GM12878 (cell line): ENCODE results near the gene NOS3. TPM values are rescaled to one million over a fixed set of nuclear protein-coding genes. Genes with fewer than 3 reads are reported as not detected.
A peak's percentile ranks its signal among the peaks of the same experiment; 100 is the strongest.

Experiments used
- BCL11A ChIP-seq: IDR thresholded peaks from 2 replicates; pipeline ENCODE4 v1.6.1; 2011; ENCODE audit warnings: low read depth, low read length
- CBX5 ChIP-seq: sonication (generic); IDR thresholded peaks from 2 replicates; pipeline ENCODE4 v1.6.1; 2016; ENCODE audit warnings: low read depth, moderate library complexity, mild to moderate bottlenecking, inconsistent platforms
- CUX1 ChIP-seq: IDR thresholded peaks from 2 replicates; pipeline ENCODE4 v1.6.1; 2012; ENCODE audit warnings: improper control_type of control experiment, low read depth, low read length; ENCODE audit not compliant: insufficient replicate concordance
- EGR1 ChIP-seq, 2 experiments: IDR thresholded peaks; 1 replicate in 1 of 2; 2 replicates in 1 of 2; pipeline ENCODE4 v1.6.1; 2011 to 2012; ENCODE audit warnings: low read depth in 2 of 2, low read length in 2 of 2, borderline replicate concordance in 1 of 2, mild to moderate bottlenecking in 1 of 2, moderate library complexity in 1 of 2
- HCFC1 ChIP-seq: fragments of 150-350 bp; IDR thresholded peaks from 2 replicates; pipeline ENCODE4 v1.6.1; 2014; ENCODE audit warnings: low read length
- IKZF1 ChIP-seq: fragments of 450-650 bp; conservative IDR thresholded peaks from 2 replicates; pipeline ENCODE4 v1.6.1; 2017; ENCODE audit warnings: antibody characterized with exemption, mild to moderate bottlenecking
- IRF3 ChIP-seq: fragments of 450-650 bp; IDR thresholded peaks from 2 replicates; pipeline ENCODE4 v1.6.1; 2014; ENCODE audit warnings: mild to moderate bottlenecking
- NFYB ChIP-seq: IDR thresholded peaks from 2 replicates; pipeline ENCODE4 v1.6.1; 2011; ENCODE audit warnings: low read depth, mild to moderate bottlenecking, low read length, improper control_type of control experiment, moderate library complexity; ENCODE audit not compliant: insufficient read depth
- RB1 ChIP-seq: fragments of 450-650 bp; formaldehyde crosslinking; IDR thresholded peaks from 2 replicates; pipeline ENCODE4 v1.6.1; 2017; ENCODE audit warnings: mild to moderate bottlenecking, borderline replicate concordance
- REST ChIP-seq: IDR thresholded peaks from 2 replicates; pipeline ENCODE4 v1.6.1; 2012; ENCODE audit warnings: mild to moderate bottlenecking, low read depth, low read length
- TBL1XR1 ChIP-seq: IDR thresholded peaks from 2 replicates; pipeline ENCODE4 v1.6.1; 2012; ENCODE audit warnings: low read depth, low read length, improper control_type of control experiment
- TCF3 ChIP-seq: IDR thresholded peaks from 2 replicates; pipeline ENCODE4 v1.6.1; 2012; ENCODE audit warnings: low read depth, mild to moderate bottlenecking, low read length, borderline replicate concordance; ENCODE audit not compliant: insufficient read depth
- YBX1 ChIP-seq: fragments of 450-650 bp; IDR thresholded peaks from 2 replicates; pipeline ENCODE4 v1.6.1; 2016; ENCODE audit warnings: antibody characterized with exemption
- ZNF592 ChIP-seq: fragments of 450-650 bp; IDR thresholded peaks from 2 replicates; pipeline ENCODE4 v1.6.1; 2017; ENCODE audit warnings: mild to moderate bottlenecking, moderate library complexity
- ZZZ3 ChIP-seq: IDR thresholded peaks from 2 replicates; pipeline ENCODE4 v1.6.1; 2011; ENCODE audit warnings: low read depth; ENCODE audit not compliant: control insufficient read depth, insufficient read length
- polyA plus RNA-seq, 11 experiments: library from polyadenylated mRNA; depleted of rRNA in 4 of 11; unstranded in 6 of 11; stranded (reverse) in 5 of 11; fragments of >200 nt; fragmentation: Nextera tagmentation in 4 of 11; fragmentation: Illumina TruSeq in 1 of 11; extraction: Ambion mirVana in 4 of 11; extraction: Trizol in 1 of 11; gene quantifications; 1 replicate in 1 of 11; 2 replicates in 10 of 11; pipeline versions ENCODE4 v1.2.1 to v1.2.3, GENCODE V29; 2011 to 2016; ENCODE audit warnings: inconsistent platforms in 2 of 11, missing spikeins in 2 of 11, low read depth in 1 of 11
- total RNA-seq, 4 experiments: library from RNA; depleted of rRNA in 3 of 4; stranded (reverse); fragments of >200 nt in 3 of 4; fragmentation: Illumina TruSeq in 1 of 4; extraction: Trizol in 1 of 4; gene quantifications; 2 replicates each; pipeline versions ENCODE4 v1.2.1 to v1.2.3, GENCODE V29; 2013 to 2021

NOS3 gene
- total and polyA plus RNA-seq, 10 of the 15 experiments (the other 5 are each of a cell fraction or from before 2014, with no cell fraction given): 0.06 to 0.92 (median 0.30) TPM; not detected in 3

DNA sequence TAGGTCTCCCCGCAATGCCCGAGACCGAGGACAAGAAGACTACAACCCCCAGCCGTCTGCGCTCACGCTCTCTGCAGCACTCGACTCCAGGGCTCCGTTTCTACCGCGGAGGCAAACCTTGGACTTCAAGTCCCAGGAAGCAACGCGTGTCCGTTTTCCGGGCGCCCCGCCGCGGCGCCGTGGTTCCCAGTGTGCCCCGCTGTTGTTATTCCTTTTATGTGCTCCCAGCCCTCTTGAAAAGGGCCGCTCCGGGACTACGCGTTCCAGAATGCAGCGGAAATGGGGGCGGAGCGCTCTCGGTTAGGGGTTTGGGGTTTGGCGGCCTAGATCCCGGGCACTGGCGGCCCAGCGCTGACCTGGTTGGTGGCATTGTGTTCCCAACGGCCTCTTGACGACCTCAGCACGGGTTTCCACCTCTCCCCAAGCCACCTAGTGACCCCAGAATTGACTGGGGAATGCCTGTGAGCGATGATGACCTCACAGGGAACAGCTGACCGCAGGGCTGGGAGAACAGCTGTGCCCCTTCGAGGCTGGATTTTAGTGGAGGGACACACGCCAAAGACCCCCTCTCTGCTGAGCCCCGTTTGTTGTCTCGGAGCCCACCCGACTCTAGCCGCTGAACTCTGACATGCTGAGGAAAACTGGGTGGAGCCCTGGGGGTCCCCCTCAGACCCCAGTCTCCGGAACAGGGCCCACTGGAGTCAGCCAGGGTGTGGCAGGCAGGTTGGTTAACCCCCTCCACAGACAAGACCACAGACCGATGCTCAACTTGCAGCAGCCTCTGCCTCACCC lies 67.4 kb downstream of the NOS3 start (continued):
- no peak for TF ChIP-seq CUX1
- TF ChIP-seq IRF3: no peak
- no peak for TF ChIP-seq NFYB
- no peak for TF ChIP-seq YBX1
- TF ChIP-seq REST: no peak
- no peak; the same call in 1 of the 2 replicates for TF ChIP-seq CBX5
- no peak for TF ChIP-seq ZNF592
- TF ChIP-seq BCL11A: no peak
- TF ChIP-seq TBL1XR1: no peak
- peak; percentile 99 for TF ChIP-seq HCFC1
- TF ChIP-seq TCF3: no peak
- peak; percentile 99 for TF ChIP-seq IKZF1
- TF ChIP-seq RB1: no peak; the same call in 1 of the 2 replicates
- TF ChIP-seq ZZZ3: no peak
- no peak for TF ChIP-seq EGR1 (IDR thresholded peaks at IDR 0.05; ENCODE audit: borderline replicate concordance in 1 of 2, low read depth in 2 of 2, low read length in 2 of 2)
